ENCODE data around the gene ATAD3C.

- TF ChIP-seq CTCF (IDR thresholded peaks at IDR 0.05) (no peak), ZFX (IDR thresholded peaks at IDR 0.05; ENCODE audit: borderline replicate concordance) (no peak)
Measured at GRCh38 chr1:1425753-1426495, 23.6 kb upstream of the ATAD3C start.

Measured in 22Rv1 (cell line).